22Rv1 (cell line): ENCODE results near the gene HEATR3.

Experiments used
- CTCF ChIP-seq: fragments of 450-650 bp; IDR thresholded peaks from 2 replicates; pipeline ENCODE4 v1.5.1; 2017; ENCODE audit warnings: mild to moderate bottlenecking
- ZFX ChIP-seq: fragments of 450-650 bp; IDR thresholded peaks from 2 replicates; pipeline ENCODE4 v1.6.1; 2017; ENCODE audit warnings: antibody characterized with exemption, borderline replicate concordance

- TF ChIP-seq CTCF (no peak), ZFX (no peak)
Measured at GRCh38 chr16:50035468-50035992, 30.2 kb upstream of the HEATR3 start.
